GM18868 (cell line): Measurements from ENCODE around the gene CCNC.

Experiments used
- ATAC-seq: cut with Tn5 transposase; IDR thresholded peaks from one replicate; pipeline ENCODE4 v1.9.1; 2021; ENCODE audit warnings: mild to moderate bottlenecking, moderate library complexity; ENCODE audit not compliant: unreplicated experiment

Gene CCNC

GRCh38 chr6:99550046-99550748 is 18.3 kb downstream of the CCNC start:
- no peak for ATAC-seq

GRCh38 chr6:99548706-99549105 is 19.8 kb downstream of the CCNC start:
- no peak for ATAC-seq

GRCh38 chr6:99547526-99547925 is 20.9 kb downstream of the CCNC start:
- ATAC-seq, result no peak

GRCh38 chr6:99545442-99545841 is 23.0 kb downstream of the CCNC start:
- ATAC-seq, result no peak

GRCh38 chr6:99543968-99544367 is 24.5 kb downstream of the CCNC start:
- no peak for ATAC-seq

GRCh38 chr6:99530627-99531026 is 37.8 kb downstream of the CCNC start:
- ATAC-seq, result no peak

- no peak for ATAC-seq
These were observed 45.9 kb downstream of the CCNC start for GRCh38 chr6:99522531-99522930.

- ATAC-seq, result peak; percentile 31
These were observed 46.8 kb downstream of the CCNC start for GRCh38 chr6:99521633-99522151.

GRCh38 chr6:99520855-99521632 is 47.4 kb downstream of the CCNC start:
- peak; percentile 95 for ATAC-seq

GRCh38 chr6:99519446-99519845 is 49.0 kb downstream of the CCNC start:
- ATAC-seq, result no peak

GRCh38 chr6:99514089-99514488 is 54.4 kb downstream of the CCNC start:
- no peak for ATAC-seq

GRCh38 chr6:99512033-99512432 is 56.4 kb downstream of the CCNC start:
- ATAC-seq, result no peak

- no peak for ATAC-seq
These were observed 60.8 kb downstream of the CCNC start for GRCh38 chr6:99507648-99508047.

- no peak for ATAC-seq
These were observed 66.7 kb downstream of the CCNC start for GRCh38 chr6:99501762-99502161.

- no peak for ATAC-seq
These were observed 70.0 kb downstream of the CCNC start for GRCh38 chr6:99498421-99498820.

GRCh38 chr6:99495466-99495865 is 73.0 kb downstream of the CCNC start:
- no peak for ATAC-seq
